Large intestine (tissue), 3 donors: ENCODE results near the gene TBC1D4. TPM values are rescaled to one million over a fixed set of nuclear protein-coding genes. Genes with fewer than 3 reads are reported as not detected.

Source experiments
- DNase-seq, 2 donors: peaks; one replicate each; pipeline versions ENCODE4 v3.0.0 to v3.0.0-alpha.2; 2013
- H3K27ac ChIP-seq: one replicate; pipeline ENCODE4 v1.5.1; 2013; ENCODE audit warnings: low read length
- H3K27me3 ChIP-seq: 2 replicates; pipeline ENCODE4 v1.6.1; 2013; ENCODE audit warnings: low read length; ENCODE audit not compliant: control insufficient read depth, insufficient read depth
- H3K36me3 ChIP-seq: 2 replicates; pipeline ENCODE4 v1.6.1; 2013; ENCODE audit warnings: low read length; ENCODE audit not compliant: control insufficient read depth, insufficient read depth
- H3K4me1 ChIP-seq: one replicate; pipeline ENCODE4 v1.6.1; 2013; ENCODE audit warnings: low read length; ENCODE audit not compliant: control insufficient read depth, insufficient read depth
- H3K4me3 ChIP-seq: one replicate; pipeline ENCODE4 v1.5.1; 2013; ENCODE audit warnings: low read length
- H3K9me3 ChIP-seq: one replicate; pipeline ENCODE4 v1.6.1; 2013; ENCODE audit warnings: mild to moderate bottlenecking, low read depth, low read length, moderate library complexity; ENCODE audit not compliant: control insufficient read depth
- WGBS: methylation state at CpG from one replicate; pipeline ENCODE4 v1.1.5; 2013; ENCODE audit warnings: low lambda C conversion rate; ENCODE audit not compliant: insufficient coverage; 5-methylcytosine and 5-hydroxymethylcytosine counted together
- polyA plus RNA-seq: library from polyadenylated mRNA; unstranded; fragments of 120-200 nt; gene quantifications from one replicate; pipeline ENCODE4 v1.2.1, GENCODE V29; 2013

The TBC1D4 gene
- polyA plus RNA-seq, 1 donor: 10.1 TPM

DNA sequence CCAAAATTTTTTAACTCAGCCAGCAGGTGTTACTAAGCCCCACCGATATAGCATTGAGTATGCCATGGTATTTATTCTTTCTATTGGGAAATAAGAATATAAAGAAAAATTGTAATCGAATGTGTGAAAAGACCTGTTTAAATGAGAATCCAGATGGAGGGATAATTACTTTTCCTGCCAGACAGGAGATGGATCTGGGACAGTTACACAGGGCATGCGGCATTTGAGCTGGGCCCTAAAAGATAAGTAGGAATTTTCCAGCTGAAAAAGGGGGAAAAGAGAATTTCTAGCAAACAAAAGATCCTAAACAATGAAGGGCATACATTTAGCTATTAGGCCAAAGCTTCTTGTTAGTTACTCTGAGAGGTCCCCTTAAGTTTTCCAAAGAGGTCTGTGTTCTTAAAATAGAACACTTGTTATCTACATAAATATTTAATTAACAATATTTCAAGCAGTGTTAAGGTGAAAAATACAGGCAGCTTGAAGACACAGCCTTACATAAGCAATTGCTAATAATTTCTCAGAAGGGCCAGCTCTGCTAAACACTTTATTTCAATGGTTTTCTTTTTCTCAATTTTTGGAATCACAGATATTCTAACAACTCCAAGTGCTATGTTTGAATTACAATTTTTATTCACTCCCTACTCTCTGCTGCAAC, 63.7 kb downstream of the TBC1D4 start:
- WGBS: 86% methylated on average over 1 of the region's 3 CpGs

DNA sequence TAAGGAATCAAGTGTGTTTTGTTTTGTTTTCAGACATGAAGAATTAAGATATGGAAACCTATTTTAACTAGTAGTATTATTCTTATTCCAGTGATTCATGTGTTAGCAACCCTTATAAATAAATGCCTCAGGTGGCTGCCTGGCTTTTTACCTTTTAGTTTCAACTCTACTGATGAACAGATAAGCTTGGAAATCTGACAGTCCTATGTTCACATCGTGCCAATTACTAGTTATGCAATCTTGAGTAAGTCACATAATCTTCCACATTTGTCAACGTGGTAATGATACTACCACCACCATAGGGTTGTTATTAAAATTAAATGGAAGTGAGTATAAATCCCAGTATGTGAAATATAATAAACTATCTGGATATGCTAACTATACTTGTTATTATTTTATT, 64.3 kb downstream of the TBC1D4 start:
- Histone ChIP-seq H3K9me3 (no peaks in the 10 kb centered on the region), H3K27ac (no peak overlapping the region), H3K27me3 (no peaks in the 10 kb centered on the region), H3K4me1 (no peaks in the 10 kb centered on the region), H3K36me3 (no peaks in the 10 kb centered on the region), H3K4me3 (no peak overlapping the region)
- no peak for DNase-seq
- WGBS: no CpG with 5 or more reads among the region's 2 CpGs

More for the DNA sequence above, 63.7 kb downstream of the TBC1D4 start:
- Histone ChIP-seq H3K4me3 (no peak overlapping the region), H3K27ac (no peak overlapping the region), H3K27me3 (no peaks in the 10 kb centered on the region), H3K9me3 (no peaks in the 10 kb centered on the region), H3K4me1 (no peaks in the 10 kb centered on the region), H3K36me3 (no peaks in the 10 kb centered on the region)
- no peak for DNase-seq

DNA sequence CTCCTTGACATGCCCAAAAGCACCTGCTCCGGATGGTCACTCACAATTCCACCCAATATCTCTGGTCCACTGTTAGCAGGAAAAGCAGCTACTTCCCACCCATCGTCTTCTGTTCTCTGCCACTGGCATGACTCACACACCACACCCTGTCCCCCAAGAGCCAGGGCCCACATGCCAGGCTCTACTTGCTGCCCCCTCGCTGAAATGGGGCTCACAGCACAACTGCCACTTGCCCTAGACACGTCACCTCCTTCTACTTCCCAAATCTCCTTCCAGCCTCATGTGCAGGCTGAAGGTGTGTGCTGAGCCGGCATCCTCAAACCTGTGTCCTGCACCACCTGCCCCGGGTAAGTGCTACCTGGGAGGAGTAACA, 65.0 kb downstream of the TBC1D4 start:
- no CpG with 5 or more reads among the region's 6 CpGs for WGBS
- Histone ChIP-seq H3K27ac (no peak overlapping the region), H3K4me3 (no peak overlapping the region), H3K36me3 (no peaks in the 10 kb centered on the region), H3K4me1 (no peaks in the 10 kb centered on the region), H3K9me3 (no peaks in the 10 kb centered on the region), H3K27me3 (no peaks in the 10 kb centered on the region)
- DNase-seq: no peak

- no peaks in the 10 kb centered on the region for H3K36me3 ChIP-seq
- H3K9me3 ChIP-seq: no peaks in the 10 kb centered on the region
- no peak for DNase-seq
- 90% methylated on average over 2 of the region's 6 CpGs for WGBS
- no peak overlapping the region for H3K4me3 ChIP-seq
- no peaks in the 10 kb centered on the region for H3K27me3 ChIP-seq
- no peak overlapping the region for H3K27ac ChIP-seq
- no peaks in the 10 kb centered on the region for H3K4me1 ChIP-seq
These were observed 65.5 kb downstream of the TBC1D4 start for GRCh38 chr13:75416327-75417011.

- Histone ChIP-seq H3K9me3 (no peaks in the 10 kb centered on the region), H3K36me3 (no peaks in the 10 kb centered on the region), H3K4me1 (no peaks in the 10 kb centered on the region), H3K27me3 (no peaks in the 10 kb centered on the region), H3K4me3 (no peak overlapping the region), H3K27ac (no peak overlapping the region)
- no peak for DNase-seq
- WGBS: 80% methylated on average over 1 of the region's 1 CpG
These were observed 66.3 kb downstream of the TBC1D4 start for GRCh38 chr13:75415694-75416093.

GRCh38 chr13:75415171-75415570, 66.8 kb downstream of the TBC1D4 start:
- H3K27me3 ChIP-seq: no peaks in the 10 kb centered on the region
- no peak overlapping the region for H3K27ac ChIP-seq
- WGBS: 89% methylated on average over 1 of the region's 2 CpGs
- H3K4me3 ChIP-seq: no peak overlapping the region
- no peak for DNase-seq
- H3K36me3 ChIP-seq: no peaks in the 10 kb centered on the region
- no peaks in the 10 kb centered on the region for H3K9me3 ChIP-seq
- no peaks in the 10 kb centered on the region for H3K4me1 ChIP-seq

- WGBS: 100% methylated on average over 1 of the region's 2 CpGs
- no peak for DNase-seq
- H3K27me3 ChIP-seq: no peaks in the 10 kb centered on the region
- no peak overlapping the region for H3K27ac ChIP-seq
- H3K4me3 ChIP-seq: no peak overlapping the region
- no peaks in the 10 kb centered on the region for H3K36me3 ChIP-seq
- H3K4me1 ChIP-seq: no peaks in the 10 kb centered on the region
- H3K9me3 ChIP-seq: no peaks in the 10 kb centered on the region
These were observed 67.7 kb downstream of the TBC1D4 start for GRCh38 chr13:75414036-75414827.

GRCh38 chr13:75411924-75412537, 69.9 kb downstream of the TBC1D4 start:
- H3K27ac ChIP-seq: no peak overlapping the region
- no peaks in the 10 kb centered on the region for H3K27me3 ChIP-seq
- H3K9me3 ChIP-seq: no peaks in the 10 kb centered on the region
- H3K36me3 ChIP-seq: no peaks in the 10 kb centered on the region
- H3K4me1 ChIP-seq: no peaks in the 10 kb centered on the region
- no CpG with 5 or more reads among the region's 4 CpGs for WGBS
- no peak for DNase-seq
- no peak overlapping the region for H3K4me3 ChIP-seq

DNA sequence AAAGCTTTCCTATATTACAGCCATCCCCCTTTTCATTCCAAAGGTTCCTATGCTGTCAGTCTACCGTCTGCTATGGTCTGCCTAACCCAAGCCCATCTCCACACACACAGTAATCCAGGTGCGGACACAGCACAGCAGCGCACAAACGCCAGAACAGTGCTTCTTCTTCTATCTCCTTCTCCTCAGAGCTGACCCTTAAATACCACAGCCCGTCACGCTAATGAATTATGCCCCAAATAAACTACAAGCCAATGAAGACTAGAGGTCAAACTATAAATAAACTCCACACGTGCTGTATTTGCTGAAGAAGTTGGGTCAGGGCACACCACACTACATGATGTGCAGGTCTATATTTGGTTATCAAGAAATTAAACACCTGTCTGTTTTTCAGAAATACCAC, 71.8 kb downstream of the TBC1D4 start:
- Histone ChIP-seq H3K4me1 (no peaks in the 10 kb centered on the region), H3K36me3 (no peaks in the 10 kb centered on the region), H3K27me3 (no peaks in the 10 kb centered on the region), H3K27ac (no peak overlapping the region), H3K9me3 (no peaks in the 10 kb centered on the region), H3K4me3 (no peak overlapping the region)
- no CpG with 5 or more reads among the region's 7 CpGs for WGBS
- no peak for DNase-seq

DNA sequence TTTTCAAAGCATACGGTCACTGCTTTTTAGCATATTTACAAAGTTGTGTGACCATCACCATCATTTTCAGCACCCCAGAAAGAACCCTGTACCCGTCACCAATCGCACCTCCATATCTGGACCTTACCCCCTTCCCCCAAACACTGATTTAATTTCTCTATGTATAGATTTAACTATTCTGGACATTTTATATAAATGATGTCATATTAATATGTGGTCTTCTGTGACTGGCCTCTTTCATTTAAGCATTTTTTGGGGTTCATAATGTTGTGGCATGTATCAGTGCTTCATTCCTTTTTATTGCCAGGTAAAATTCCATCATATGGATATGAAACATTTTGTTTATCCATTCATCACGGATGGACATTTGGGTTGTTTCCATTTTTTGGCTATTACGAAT, 74.0 kb downstream of the TBC1D4 start:
- no peaks in the 10 kb centered on the region for H3K36me3 ChIP-seq
- no peaks in the 10 kb centered on the region for H3K9me3 ChIP-seq
- H3K4me3 ChIP-seq: no peak overlapping the region
- WGBS: 100% methylated on average over 1 of the region's 5 CpGs
- no peaks in the 10 kb centered on the region for H3K27me3 ChIP-seq
- H3K27ac ChIP-seq: no peak overlapping the region
- DNase-seq: no peak
- no peaks in the 10 kb centered on the region for H3K4me1 ChIP-seq
